Measurements from ENCODE around the gene PLCD1. TPM values are rescaled to one million over a fixed set of nuclear protein-coding genes. Genes with fewer than 3 reads are reported as not detected.

PLCD1 gene
- total RNA-seq, 4 donors from 2014 or later = 30.2 to 55.4 (median 43.8) TPM

DNA sequence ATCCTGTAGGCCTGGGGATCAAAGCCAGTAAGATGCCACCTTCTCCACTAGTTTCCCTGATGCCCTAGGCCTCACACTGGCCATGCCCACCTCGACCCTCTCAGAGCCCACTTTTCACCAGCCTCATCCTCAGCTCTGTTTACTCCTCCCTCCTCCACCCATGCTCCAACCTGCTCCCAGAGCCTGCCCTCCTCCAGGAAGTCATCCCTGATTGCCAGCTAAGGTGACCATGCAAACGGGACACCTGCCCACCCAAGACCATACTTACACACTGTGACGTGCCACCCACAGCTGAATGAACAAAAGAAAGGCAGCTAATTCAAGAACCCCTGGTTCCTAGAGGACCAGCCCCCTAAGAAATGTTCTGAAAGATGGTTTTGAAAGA, 9.1 kb downstream of the PLCD1 start:
- 84 to 89% methylated on average over 3 of the region's 3 CpGs for WGBS, 2 donors
- DNase-seq (ENCODE audit: low spot score in 2 of 2) = no peak
- intact Hi-C loops (cut with DNase I; ENCODE audit: low total_unique reads) = no loop called here
- no peak for TF ChIP-seq POLR2A (IDR thresholded peaks at IDR 0.05)
- TF ChIP-seq, protein P1, sequence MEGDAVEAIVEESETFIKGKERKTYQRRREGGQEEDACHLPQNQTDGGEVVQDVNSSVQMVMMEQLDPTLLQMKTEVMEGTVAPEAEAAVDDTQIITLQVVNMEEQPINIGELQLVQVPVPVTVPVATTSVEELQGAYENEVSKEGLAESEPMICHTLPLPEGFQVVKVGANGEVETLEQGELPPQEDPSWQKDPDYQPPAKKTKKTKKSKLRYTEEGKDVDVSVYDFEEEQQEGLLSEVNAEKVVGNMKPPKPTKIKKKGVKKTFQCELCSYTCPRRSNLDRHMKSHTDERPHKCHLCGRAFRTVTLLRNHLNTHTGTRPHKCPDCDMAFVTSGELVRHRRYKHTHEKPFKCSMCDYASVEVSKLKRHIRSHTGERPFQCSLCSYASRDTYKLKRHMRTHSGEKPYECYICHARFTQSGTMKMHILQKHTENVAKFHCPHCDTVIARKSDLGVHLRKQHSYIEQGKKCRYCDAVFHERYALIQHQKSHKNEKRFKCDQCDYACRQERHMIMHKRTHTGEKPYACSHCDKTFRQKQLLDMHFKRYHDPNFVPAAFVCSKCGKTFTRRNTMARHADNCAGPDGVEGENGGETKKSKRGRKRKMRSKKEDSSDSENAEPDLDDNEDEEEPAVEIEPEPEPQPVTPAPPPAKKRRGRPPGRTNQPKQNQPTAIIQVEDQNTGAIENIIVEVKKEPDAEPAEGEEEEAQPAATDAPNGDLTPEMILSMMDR (IDR thresholded peaks at IDR 0.05) = no peak
- H3K4me3 ChIP-seq (ENCODE audit: low read depth, poor library complexity, severe bottlenecking) = no peak overlapping the region

DNA sequence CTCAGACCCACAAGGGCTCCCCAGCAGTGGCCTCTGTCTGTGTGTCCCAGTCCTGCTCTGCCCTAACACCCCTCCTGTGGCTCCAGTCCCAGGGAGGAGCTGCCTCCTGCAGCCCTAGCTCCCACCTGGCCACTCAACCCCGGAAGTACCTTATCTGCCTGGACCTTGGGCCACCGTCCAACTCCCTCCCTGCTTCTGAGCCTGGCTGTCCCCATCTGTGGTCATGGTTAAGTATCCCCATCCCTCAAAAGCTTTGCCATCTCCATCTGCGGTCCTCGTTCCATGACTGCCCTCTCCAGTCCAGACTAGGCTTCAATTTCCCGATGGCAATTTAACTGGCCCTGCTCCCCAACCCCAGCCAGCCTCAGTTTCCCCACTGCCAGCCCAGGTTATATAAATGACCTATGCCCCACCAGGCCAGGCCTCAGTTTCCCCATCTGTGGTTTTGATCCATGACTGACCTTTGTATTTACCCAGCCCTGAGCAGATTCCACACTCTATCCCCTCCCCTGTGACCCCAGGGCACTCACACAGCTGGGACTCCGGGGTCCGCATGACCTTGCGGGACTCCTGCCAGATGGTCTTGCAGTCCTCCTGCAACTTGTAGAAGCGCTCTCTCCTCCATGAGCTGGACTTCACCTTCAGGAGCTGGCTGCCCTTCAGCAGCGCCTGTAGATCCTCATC, 9.6 kb downstream of the PLCD1 start:
- no peak for DNase-seq (ENCODE audit: low spot score in 2 of 2)
- no peak for TF ChIP-seq POLR2A (IDR thresholded peaks at IDR 0.05)
- TF ChIP-seq, protein P1 (IDR thresholded peaks at IDR 0.05) = no peak
- WGBS, 2 donors = 82 to 94% methylated on average over 10 of the region's 10 CpGs
- no peak overlapping the region for H3K4me3 ChIP-seq (ENCODE audit: low read depth, poor library complexity, severe bottlenecking)
- intact Hi-C loops (cut with DNase I; ENCODE audit: low total_unique reads) = no loop called here

DNA sequence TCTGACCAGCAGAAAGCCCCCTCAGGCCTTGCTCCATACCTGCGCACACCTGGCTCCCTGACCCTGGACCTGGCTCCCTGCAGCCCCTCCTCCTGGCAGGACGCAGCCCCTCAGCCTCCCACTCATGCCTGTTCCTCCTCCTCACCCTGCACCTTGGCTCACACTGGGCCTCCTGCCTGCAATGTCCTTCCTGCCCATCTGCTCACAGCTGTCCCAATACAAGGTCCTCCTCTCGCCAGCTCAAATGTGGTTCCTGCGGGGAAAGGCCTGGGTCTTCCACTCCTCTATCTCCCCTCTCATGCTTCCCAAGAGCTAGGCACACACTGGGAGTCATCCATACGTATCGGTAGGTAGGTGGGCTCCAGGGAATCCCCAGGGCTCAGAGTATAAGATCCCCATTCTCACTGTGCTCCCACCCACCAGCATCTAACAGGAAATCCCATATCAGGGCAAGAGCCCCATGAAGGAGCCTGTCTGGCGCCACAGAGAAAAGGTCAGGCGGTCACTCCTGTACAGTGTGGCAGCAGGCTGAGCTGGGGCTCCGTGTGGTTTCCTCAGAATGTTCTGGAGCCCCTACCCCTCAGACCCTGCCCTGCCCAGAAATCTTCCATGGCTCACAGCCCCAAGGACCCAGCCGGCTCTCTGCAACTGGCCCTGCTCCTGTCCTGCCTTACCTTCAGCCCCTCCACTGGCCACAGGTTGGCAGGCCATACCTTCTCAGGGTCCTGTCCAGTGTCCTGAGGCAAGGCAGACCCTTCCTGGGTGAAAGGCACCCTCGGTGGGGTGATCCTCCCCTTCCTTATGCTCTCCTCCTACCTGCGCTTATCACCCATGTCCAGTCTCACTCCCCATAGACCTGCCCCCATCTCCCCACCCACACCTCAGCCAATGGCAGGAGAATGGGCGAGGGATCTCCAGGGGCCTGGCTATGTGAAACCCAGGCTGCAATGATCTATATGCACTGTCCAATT, 10.9 kb downstream of the PLCD1 start:
- TF ChIP-seq, protein P1 (IDR thresholded peaks at IDR 0.05) = no peak
- TF ChIP-seq POLR2A (IDR thresholded peaks at IDR 0.05) = no peak
- H3K4me3 ChIP-seq (ENCODE audit: low read depth, poor library complexity, severe bottlenecking) = no peak overlapping the region
- no peak for DNase-seq (ENCODE audit: low spot score in 2 of 2)
- WGBS, 2 donors = 92 to 94% methylated on average over 12 to 13 of the region's 13 CpGs
- intact Hi-C loops (cut with DNase I; ENCODE audit: low total_unique reads) = no loop called here

DNA sequence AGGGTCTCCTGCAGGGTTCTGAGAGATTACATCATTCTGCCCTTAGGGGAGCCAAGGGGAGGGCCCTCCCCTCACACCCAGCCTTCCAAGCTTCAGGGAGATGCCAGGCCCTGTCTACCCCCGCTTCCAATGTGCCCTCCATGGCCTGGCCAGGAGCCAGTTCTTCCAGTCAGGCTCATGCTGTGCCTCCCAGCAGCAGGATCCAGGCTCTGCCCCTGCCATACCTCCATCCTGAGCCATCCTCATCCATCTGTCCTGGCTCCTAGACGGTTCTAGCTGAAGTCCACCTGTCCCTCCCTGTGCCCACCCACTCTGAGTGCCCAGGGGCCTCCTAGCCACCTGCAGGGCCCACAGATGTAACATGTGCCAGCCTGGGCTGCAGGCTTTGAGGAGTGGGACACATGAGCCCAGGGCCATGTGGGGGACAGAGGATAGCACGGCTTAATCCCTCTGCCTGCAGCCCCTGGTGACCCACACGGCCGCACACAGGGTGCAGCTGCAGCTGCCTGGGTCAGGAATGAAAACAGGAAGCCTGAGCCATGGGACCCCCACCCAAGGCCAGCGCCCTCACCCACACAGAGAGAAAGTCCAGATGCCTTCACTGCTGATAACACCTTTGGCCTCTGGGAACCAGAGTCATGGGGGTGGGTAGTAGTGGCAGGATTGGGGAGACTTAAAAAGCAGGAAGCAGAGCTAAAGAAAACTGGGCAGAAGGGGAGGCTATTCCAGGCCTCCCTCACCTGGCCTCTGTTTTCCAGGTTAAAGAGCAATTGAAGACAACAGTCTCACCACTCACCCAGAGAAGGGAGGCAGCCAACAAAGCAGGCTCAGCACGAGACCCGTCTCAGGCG, 11.8 kb downstream of the PLCD1 start:
- WGBS, 2 donors = 82 to 86% methylated on average over 9 of the region's 9 CpGs
- intact Hi-C loops (cut with DNase I; ENCODE audit: low total_unique reads) = no loop called here
- TF ChIP-seq POLR2A (IDR thresholded peaks at IDR 0.05) = no peak
- TF ChIP-seq, protein P1 (IDR thresholded peaks at IDR 0.05) = no peak
- H3K4me3 ChIP-seq (ENCODE audit: low read depth, poor library complexity, severe bottlenecking) = no peak overlapping the region
- DNase-seq (ENCODE audit: low spot score in 2 of 2) = no peak

DNA sequence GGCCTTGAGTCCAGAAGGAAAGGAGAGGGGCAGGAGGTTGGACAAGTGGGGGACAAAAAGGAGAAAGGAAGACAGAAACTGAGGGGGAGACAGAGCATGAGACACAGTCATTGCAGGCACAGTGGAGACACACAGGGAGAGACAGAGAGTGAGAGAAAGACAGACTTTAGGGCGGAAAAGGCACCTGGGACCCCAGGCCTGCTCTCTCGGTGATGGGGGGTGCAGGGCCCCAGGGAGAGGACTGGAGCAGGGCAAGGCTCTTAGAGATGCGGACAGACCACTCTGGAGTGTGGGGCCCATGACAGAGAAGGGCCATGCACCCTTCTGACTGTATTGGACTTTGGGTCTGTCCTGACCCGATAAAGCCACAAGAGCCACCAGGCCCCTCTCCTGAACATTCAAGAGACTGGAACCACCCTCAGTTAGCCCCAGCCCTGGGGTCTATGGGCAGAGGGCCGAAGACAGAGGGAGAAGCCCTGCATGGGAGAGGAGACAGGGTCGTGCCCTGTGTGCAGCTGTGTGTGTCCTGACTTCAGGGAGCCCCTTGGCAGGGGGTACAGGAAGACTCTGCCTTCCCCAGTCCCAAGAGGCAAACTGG, 12.5 kb downstream of the PLCD1 start:
- WGBS, 2 donors = 66 to 73% methylated on average over 4 to 6 of the region's 6 CpGs
- H3K4me3 ChIP-seq (ENCODE audit: low read depth, poor library complexity, severe bottlenecking) = no peak overlapping the region
- DNase-seq (ENCODE audit: low spot score in 2 of 2) = no peak
- no peak for TF ChIP-seq POLR2A (IDR thresholded peaks at IDR 0.05)
- TF ChIP-seq, protein P1 (IDR thresholded peaks at IDR 0.05) = no peak
- intact Hi-C loops (cut with DNase I; ENCODE audit: low total_unique reads) = no loop called here
